Measurements from ENCODE around the gene STX1A.

The STX1A gene

DNA sequence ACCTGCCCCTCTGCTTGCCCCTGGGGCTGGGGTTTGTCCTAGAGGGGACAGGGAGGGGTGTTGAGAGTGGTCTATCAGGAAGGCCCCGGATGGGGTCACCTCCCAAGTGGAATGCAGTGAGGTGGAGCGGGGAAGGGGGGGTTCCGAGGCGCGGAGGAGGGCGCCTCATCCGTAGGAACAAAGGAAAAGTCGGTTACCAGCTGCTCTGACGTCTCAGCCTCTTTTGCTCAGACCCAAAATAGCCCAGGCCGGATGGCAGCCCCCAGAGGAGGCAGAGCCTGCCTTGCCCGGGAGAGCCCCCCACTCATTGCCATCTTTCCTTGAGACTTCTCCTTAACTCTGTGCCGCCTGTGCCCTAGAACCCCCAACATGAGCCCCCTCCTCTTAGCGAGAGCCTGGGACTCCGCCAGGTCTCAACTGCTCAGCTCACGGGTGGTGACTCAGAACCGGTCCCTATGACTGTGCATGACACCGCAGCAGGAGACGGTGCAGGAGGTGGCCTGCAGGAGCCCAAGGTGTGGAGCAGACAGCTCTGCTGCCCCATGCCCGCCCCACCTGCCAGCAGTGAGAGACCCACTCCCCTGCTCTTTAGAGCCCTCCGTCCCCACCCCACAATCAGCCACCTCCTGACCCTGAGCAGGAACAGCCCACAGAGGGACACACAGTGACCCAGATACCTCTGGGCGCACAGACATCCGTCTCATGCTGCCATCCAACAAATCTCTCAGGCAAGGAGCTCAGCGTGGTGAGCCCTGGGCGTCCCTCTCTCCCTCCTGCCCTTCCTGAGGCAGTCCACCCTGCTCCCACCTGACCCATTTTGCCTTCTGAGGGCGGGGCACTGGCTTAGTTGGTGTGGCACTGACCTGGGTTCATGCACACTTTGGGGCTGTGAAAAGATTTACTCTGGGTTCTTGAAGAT, 13.1 kb downstream of the STX1A start:
- no peak for DNase-seq

GRCh38 chr7:73705551-73705920, 13.9 kb downstream of the STX1A start:
- DNase-seq, result no peak

- DNase-seq, result no peak
These were observed 14.6 kb downstream of the STX1A start for GRCh38 chr7:73704640-73705550.

DNA sequence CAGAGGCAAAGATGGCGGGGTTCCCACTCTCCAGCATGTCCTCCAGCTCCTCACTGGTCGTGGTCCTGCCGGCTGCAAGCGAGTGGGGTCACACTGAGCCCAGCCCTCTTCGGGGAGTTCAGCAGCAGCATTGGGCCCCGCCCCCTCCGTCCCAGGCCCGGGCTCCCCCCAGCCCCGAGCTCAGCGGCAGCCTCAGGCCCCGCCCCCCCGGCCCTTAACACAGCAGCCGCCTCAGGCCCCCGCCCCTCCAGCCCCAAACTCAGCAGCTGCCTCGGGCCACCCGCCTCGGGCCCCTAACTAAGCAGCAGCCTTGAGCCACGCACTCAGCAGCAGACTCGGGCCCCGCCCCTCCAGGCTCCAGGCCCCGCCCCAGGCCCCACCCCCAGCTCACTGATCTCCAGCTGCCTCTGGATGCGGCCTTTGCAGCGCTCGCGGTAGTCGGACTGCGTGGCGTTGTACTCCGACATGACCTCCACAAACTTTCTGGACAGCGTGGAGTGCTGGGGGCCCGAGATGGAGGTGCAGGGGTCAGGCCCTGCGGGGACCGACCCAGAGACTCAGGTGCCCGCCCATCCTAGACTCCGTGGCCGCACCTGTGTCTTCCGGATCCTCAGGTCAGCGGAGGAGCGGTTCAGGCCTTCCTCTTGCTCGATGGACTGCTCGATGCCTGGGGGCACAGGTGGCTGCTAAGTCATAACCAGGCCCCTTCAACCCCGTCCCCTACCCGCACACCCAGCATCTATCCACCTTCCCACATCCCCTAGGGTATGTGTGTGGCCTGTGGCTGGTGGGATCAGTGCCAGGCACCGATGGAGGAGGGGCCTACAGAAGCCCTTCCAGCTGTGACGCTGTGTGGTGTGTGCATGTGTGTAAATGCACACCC, 15.5 kb downstream of the STX1A start:
- peak; percentile 90 for DNase-seq

GRCh38 chr7:73703225-73703624, 16.2 kb downstream of the STX1A start:
- DNase-seq, result no peak

GRCh38 chr7:73702665-73703064, 16.8 kb downstream of the STX1A start:
- DNase-seq, result no peak

DNA sequence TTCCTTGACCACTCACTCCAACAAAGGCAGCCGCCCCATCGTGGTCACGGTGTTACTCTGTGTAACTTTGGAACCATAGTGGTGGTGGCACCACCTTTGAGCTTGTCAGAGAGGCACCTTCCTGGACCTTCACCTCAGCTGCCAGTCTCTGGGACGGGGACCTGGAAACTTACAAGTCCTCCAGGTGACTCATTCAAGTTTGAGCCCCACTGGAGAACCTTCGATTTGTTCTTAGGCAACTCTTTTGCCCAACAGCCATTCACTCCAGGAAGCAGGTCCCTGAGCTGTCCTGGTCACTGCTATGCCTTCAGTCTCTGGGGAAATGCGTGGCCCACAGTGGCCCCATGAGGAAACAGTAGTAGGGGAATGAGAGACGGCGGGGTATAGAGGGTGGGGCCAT, 17.2 kb downstream of the STX1A start:
- DNase-seq, result no peak

GRCh38 chr7:73701357-73701995, 18.0 kb downstream of the STX1A start:
- DNase-seq, result no peak

- no peak for DNase-seq
These were observed 18.8 kb downstream of the STX1A start for GRCh38 chr7:73700581-73701134.

GRCh38 chr7:73700069-73700423, 19.4 kb downstream of the STX1A start:
- no peak for DNase-seq

DNA sequence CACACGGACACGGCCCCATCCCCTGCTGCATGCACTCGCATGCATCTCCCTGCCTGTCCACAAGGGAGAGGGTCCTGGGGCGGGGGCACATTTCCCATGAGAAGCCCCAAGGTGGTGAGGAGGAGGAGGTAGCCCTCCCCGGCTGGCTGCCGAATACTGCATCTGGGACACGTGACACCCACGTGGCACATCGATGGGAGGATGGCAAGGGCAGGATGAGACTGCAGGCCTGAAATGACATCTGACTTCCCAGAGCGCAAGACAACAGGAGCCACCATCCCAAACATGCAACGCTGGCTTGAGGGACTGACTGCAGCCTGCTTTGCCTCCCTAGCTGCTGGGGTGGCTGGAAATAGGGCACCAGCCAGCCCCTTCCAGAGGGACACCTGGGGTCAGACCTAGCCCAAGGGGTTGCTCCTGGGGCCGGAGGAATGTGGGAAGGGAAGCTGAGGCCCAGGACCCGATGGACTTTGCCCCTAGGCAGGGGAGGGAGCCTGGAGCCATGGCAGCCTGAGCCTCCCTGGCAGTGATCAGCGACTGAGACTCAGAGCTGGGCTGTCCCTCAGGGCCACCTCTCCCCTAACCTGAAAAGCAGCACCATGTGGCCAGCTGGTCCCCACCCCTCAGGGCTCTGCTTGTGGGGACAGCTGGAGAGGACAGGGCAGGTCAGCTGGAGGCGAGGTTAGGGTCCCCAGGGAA, 19.9 kb downstream of the STX1A start:
- no peak for DNase-seq

- no peak for DNase-seq
These were observed 21.1 kb downstream of the STX1A start for GRCh38 chr7:73698410-73698809.

GRCh38 chr7:73696372-73696771, 23.1 kb downstream of the STX1A start:
- no peak for DNase-seq

DNA sequence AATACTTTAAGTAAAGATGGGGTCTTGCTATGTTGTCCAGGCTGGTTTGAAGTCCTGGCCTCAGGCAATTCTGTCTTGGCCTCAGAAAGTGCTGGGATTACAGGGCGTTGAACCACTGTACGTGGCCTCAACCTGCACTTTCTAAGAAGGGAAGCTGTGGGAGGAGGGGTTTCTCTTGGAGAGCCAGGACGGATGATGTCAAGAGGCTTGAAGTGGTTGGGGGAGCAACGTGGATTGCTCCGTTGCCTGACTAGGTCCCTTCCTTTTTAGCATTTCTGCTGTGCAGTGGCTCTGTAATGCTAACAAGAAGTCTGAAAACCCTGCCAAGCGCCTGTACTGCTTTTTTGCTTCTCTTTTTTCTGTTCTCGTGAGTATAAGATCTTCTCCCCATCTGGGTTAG, 28.8 kb downstream of the STX1A start:
- no peak for DNase-seq

GRCh38 chr7:73688288-73688687, 31.2 kb downstream of the STX1A start:
- no peak for DNase-seq

- no peak for DNase-seq
These were observed 34.2 kb downstream of the STX1A start for GRCh38 chr7:73685311-73685710.

DNA sequence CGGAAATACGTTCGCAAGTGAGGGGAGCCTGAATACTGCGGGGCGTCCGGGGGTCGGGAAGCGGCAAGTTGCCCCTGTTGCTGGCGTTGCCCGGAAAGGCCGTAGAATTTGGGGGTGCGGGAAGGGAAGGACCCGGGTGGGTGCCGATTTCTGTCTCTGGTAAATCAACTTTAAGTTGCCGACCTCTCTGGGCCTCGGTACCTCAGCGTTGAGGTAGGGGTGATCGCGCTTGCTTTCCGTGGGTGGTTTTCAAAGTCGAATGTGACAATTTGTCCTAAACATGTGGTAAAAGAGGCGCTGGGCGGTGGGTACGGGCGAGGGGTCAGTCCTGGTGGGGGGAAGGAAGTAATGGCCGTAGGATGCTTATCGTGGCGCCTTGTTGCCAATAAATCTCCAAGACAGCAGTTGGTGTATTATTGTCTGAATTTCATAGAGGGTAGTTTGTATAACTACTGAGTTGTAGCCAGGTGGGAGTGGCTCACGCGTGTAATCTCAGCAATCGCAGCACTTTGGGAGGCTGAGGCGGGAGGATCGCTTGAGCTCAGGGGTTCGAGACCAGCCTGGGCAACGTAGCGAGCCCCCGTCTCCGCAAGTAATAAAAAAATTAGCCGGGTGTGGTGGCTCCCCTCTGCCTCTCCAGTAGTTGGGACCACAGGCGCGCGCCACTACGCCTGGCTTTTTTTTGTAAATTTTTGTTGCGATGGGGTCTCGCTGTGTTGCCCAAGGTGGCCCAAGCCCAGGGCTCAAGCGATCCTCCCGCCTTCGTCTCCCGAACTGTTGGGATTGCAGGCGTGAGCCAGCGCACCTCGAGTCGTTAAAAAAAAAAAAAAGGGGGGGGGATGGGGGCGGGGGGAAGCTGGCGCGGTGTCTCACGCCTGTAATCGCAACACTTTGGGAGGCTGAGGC, 35.4 kb downstream of the STX1A start:
- DNase-seq, result no peak

GRCh38 chr7:73683056-73683787, 36.2 kb downstream of the STX1A start, which contains the start of the genes BUD23 and DNAJC30:
Gene BUD23 (plus strand): TSS chr7:73683597. CDS start chr7:73683626, 29 bp downstream.
Gene DNAJC30 (minus strand): TSS chr7:73683453. CDS start chr7:73683423, 30 bp downstream.
- peak; percentile 99 for DNase-seq

- DNase-seq, result no peak
These were observed 36.8 kb downstream of the STX1A start for GRCh38 chr7:73682745-73683055.

Measured in right forelimb (tissue), 1 donor.